HG02588 (cell line): ENCODE results near the gene PANK4.
"Not testable (repeated sequence)": the region's sequence is repeated elsewhere in the genome, so short reads cannot be mapped to it uniquely, and the experiment has no call there.

Source experiments
- ATAC-seq: cut with Tn5 transposase; IDR thresholded peaks from one replicate; pipeline ENCODE4 v1.9.1; 2021; ENCODE audit warnings: mild to moderate bottlenecking, moderate library complexity; ENCODE audit not compliant: unreplicated experiment

The PANK4 gene

DNA sequence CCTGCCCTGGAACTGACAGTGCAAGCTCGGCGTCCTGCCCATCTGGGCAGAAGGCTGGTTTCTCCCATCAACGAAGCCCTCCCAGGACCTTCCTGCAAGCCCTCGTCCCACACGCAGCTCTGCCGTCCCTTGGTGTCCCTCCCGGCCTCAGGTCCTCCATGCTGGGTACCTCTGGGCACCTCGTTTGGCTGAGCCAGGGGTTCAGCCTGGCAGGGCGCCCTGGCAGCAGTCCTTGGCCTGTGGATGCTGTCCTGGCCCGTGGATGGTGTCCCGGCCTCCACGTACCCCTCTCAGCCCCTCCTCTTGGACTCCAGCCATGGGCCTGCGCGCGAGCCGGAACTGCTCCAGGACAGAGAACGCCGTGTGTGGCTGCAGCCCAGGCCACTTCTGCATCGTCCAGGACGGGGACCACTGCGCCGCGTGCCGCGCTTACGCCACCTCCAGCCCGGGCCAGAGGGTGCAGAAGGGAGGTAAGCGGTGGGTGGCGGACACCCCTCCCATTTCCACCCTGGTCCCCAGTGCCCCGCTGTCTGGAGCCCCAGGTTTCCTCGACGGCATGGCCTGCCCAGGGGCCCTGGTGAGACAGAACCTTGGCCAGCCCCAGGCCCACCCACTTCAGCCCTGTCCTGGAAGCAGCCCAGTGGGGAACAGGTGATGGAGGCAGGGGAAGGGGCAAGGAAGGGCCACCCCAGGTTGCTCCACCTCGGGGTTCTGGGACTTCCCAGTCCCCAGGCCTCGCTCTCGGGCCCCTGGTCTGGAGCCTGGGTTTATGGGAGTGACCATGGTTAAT lies 33.3 kb upstream of the PANK4 start:
- ATAC-seq: no peak

DNA sequence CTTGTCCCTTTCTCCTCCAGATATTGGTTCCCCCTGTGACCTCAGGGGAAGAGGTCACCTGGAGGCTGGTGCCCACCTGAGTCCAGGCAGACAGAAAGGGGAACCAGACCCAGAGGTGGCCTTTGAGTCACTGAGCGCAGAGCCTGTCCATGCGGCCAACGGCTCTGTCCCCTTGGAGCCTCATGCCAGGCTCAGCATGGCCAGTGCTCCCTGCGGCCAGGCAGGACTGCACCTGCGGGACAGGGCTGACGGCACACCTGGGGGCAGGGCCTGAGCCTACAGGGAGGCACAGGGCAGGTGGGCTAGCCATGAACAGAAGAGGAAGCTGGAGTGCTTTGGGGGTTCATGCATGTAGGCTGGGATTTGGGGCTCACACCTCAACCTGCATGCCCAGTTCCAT lies 32.5 kb upstream of the PANK4 start:
- no peak for ATAC-seq

DNA sequence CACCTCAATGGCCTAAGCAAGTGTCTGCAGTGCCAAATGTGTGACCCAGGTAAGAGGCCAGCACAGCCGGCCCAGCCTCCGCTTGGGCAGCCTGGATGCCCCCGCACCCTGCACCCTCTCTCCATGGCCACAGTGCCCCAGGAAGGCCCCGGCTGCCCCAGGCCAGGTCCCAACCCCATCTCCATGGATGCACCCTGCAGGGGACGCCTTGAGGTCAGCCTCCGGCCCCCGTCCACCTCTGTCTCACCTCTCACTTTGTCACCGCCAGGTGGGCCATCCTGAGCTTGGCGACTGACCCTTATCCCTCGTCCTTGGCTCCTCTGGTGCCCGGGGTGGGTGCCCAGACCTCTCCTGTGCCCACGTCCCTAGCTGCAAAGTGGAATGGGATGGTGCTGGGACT lies 32.0 kb upstream of the PANK4 start:
- ATAC-seq: no peak

DNA sequence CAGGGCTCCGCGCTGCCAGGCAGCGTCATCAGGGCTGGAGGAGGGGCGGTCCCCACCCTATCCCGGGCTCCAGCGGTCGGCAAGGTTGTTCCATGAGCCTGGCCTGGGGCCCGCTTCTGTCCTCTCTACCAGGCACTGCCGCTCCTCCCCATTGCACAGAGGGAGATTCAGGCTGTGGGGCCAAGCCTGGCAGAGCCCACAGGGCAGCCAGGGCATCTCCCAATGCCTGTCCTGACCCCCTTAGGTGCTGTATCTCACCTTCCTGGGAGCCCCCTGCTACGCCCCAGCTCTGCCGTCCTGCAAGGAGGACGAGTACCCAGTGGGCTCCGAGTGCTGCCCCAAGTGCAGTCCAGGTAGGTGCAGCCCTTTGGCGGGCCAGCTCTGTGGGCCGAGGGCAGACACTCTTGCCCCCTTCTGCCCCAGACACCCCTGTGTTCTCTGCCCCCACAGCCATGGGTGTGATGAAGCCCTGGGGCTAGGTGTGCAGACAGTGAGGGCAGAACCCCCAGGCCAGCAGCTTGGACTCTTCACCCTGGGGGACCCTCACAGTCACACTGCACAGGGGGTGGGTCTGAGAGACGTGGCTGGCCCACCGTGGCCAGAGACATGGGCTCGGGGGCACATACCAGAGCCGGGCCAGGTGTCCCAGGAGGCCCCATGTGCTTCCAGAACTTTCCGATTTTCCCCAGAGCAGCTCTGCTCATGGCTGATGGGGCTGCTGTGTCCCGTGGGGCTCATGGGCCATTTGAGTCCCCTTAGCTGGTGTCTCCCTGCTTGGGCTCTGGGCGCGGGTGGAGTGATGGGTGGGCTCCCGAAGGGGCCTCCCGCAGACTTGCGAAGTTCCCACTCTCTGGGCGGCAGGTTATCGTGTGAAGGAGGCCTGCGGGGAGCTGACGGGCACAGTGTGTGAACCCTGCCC lies 31.3 kb upstream of the PANK4 start:
- no peak for ATAC-seq

DNA sequence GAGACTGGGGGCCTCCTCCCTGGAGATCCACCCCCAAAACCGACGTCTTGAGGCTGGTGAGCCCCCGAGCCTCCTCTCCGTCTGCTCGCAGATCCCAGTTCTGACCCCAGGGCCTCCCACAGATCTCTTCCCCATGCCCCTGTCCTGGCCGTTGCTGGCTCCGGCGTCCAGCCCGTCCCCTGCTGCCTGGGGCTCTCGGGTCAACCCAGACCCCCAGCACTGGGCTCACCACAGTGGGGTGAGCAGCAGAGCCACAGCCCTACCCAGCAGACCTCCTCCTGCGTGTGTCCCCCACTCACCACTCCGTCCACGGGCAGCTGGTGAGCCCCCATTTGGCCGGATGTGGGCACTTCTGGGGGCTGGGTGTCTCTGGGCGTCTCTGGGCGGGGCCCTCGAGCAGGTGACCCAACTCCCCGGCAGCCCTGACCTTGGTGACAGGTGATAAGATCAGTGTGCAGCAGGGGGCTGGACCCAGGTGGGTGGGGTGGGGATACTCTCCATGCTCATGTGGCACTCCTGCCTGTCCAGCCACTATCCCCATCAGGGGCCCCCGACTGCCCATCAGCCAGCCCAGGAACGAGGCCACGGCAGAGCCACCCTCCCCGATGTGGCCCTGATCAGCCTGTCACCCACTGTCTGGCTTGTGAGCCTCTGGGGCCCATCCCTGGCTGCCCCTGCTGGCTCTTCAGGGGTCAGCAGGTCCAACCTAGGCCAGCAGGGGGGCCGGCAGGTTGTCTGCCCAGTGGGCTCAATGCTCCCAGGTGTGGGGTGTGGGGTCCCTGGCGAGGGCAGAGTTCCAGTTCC lies 30.5 kb upstream of the PANK4 start:
- peak; percentile 10 for ATAC-seq

DNA sequence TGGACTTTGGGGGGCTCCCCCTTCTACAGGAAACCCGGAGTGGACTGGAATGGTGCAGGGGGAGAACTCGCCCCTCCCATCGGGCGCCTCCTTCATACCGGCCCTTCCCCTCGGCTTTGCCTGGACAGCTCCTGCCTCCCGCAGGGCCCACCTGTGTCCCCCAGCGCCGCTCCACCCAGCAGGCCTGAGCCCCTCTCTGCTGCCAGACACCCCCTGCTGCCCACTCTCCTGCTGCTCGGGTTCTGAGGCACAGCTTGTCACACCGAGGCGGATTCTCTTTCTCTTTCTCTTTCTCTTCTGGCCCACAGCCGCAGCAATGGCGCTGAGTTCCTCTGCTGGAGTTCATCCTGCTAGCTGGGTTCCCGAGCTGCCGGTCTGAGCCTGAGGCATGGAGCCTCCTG lies 29.9 kb upstream of the PANK4 start, which contains the start of gene TNFRSF14:
TNFRSF14 (plus strand) TSS at position 95 of the 401 bp plus-strand sequence; CDS start at position 389, 294 bp downstream.
- ATAC-seq: peak; percentile 31

DNA sequence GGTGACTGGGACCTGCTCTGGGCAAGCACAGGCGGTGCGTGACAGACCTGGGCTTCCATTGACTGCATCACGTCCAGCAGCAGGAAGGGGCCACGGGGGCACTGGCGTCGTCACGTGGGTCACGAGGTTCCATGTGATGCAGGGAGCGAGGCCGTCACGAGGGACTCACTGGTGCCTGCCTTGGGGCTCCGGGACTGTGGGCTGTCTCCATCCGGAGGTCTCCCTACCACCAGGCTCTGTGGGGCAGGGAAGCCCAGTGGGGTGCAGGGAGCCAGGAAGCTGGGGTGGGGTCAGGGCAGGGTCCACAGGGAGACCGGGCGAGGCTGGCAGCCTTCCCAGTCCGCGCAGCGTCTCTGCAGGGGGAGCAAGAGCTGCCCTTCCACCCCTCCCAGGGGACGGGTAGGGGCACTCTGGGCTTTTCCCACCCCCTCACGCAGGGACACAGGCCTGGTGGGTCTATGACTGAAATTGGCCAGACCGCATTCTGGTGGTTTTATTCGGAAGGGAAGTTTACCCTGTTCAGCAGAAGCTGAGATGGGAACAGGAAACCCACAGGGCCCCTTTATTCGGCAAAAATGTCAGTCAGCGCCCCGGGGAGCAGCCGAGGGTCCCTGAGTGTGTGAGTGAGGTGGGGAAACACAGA lies 29.4 kb upstream of the PANK4 start:
- ATAC-seq: peak; percentile 32

DNA sequence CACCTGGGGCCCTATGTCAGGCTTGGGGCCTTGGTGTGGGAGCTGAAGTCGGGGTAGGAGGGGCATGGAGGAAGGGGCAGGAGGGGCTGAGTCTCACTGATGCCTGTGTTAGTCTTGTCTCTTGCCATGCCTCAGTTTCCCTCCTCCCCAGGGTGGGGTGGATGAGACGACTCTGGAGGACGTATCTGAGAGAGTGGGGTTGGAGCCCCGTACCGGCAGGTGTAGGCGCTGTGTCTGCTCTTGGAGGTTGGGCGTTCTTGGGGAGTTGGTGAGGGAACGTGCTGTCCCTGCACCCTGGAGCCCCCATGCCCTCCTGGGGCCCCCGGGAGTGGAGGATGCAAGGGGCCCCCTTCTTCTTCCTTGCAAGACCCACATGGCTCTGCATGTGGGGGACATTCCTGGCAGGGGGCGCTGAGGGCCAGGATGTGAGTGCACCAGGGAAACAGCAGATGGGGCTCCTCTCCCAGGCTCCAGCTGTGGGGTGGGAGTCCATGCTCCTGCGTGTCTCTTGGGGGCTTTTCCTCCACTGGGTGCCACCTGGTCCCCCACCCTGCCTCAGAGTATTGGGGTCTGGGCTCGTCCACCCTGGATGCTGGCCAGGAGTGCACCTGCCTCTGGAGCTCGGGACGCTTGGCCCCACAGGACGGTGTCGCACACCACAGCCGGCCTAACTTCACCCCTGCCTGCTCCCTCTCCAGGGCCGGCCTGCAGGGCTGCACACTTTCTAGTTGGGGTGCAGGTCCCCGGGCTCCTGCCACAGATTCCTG lies 28.4 kb upstream of the PANK4 start:
- ATAC-seq: no peak

DNA sequence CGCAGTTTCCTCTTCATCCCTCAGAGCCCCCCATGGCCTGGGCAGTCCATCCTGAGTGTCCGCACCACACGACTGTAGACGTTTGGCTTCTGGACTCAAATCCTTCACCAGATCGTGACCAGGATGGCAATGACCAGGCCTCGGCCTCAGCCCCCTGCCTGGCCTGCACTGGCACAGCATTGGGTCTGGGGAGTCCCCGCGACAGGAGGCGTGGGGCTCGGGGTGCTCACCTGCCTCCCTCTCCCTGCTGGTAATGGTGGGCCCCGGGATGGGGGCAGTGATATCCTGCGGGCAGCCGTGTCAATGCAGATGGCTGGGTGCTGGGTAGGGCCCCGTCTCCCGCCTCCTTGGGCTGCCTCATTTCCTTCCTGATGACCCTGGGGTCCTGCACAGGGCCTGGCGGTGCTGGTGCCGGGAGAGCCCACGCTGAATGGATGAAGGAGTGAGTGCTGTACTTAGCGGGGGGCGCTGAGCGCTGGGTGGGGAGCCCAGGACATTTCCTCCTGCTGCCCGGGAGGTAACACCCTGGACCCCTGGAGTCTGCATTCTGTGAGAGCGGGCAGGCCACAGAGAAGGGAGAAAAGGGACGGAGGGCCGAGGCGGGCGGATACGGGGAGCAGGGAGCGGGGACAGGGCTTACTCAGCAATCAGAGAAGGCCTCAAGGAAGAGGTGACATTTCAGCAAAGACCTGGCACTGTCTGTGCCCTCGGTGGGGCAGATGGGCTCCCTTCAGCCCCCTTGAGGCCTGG lies 27.6 kb upstream of the PANK4 start:
- ATAC-seq: no peak

DNA sequence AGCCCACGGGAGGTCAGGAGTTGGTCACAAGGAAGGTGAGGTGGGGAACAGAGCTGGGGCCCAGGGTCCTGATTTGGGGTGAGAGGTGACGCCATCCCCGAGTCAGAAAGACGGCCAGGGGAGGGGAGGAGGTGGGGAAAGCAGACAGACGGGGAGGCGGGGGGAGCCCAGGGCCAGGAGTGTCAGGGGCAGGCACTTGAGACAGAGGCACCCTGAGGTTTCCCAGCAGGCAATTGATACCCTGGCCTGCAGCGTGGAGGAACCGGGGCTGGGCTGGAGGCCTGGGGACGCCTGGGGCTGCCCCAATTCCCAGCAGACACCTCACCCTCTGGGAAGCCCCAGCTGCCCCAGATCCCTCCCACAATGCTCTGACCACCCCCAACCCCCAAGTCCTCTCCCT lies 26.7 kb upstream of the PANK4 start:
- not testable (repeated sequence) for ATAC-seq

DNA sequence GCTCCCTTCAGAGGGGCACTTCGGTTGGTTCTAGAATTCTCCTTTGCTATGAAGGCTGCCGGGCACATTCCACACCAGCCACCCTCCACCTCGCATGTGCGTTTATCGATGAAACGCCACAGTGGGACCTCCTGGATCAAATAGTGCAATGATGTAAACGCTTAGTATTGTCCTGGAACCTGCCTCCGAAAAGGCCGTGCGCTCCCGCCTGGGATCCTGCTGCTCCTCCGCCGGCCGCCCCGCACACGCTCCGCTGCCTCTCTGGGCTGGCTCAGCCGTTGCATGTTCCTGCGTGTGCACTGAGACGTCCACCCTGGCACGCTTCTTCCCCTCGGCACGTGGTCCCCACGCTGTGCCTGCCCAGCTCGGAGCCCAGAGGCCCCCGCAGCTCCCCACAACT lies 25.8 kb upstream of the PANK4 start:
- ATAC-seq: no peak

DNA sequence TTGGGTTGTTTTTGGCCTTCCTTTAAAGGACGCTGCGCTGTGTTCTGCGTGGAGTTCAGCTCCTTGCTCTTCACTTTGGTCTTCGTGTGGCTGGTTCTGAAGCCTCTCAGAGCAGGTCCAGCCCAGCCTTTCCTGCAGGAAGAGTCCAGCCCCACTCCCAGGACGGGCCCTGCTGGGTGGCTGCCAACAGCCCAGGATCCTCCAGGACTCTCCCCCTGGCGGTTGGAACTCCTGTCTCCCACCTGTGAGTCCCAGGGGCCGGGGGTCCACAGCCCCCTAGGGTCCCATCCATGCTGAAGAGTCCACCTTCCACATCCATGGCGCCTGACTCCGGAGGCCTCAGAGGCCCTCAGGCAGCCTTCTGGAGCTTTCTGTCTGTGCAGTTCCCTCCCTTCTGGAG lies 25.1 kb upstream of the PANK4 start:
- not testable (repeated sequence) for ATAC-seq

DNA sequence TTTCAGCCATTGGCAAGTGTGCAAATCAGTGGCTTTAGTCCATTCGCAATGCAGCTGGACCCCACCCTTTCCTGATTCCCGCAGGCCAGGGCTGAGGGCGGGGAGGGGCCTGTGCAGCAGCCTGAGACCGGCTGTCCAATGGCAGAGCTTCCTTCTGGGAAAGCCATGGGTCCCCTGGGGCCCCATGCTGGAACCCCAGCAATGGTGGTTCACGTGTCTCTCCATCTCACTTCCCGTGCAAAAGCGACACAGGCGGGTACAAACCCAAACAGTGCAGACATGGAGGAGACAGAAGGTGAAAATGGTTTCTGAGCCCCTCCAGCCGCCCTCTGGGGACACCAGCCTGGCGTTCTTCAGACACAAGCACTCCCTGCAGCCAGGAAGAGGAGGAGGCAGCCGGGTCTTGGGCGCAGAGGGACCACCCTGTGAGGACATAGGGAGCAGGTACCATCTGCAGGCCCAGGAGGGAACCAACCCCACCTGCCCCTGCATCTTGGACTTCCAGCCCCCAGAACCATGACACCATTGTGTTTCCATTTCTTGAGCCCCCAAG lies 24.0 kb upstream of the PANK4 start:
- not testable (repeated sequence) for ATAC-seq

DNA sequence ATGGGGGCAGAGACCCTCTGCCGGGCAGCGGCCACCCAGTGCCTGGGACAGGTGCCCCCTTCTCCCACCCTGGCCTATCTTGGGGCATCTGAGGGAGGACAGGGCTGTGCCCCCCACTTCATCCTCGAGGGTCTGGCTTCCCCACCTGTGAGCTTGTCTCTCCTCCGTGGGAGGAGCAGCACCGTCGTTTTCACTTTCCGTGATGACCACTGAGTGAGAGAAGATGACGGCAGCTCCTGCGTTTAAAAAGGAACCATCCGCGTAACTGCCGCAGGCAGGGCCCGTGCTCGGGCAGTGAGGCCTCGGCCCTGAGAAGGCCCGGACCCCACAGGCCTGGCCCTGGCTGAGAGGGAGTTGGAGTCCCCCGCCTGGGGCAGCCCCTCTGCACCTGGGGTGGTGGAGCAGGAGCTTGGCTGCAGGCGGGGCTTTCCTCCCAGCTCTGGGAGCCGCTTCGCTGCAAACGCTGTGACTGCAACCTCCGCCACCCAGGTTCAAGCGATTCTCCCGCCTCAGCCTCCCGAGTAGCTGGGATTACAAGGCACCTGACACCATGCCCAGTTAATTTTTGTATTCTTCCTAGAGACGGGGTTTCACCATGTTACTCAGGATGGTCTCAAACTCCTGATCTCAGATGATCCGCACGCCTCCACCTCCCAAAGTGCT lies 23.1 kb upstream of the PANK4 start:
- not testable (repeated sequence) for ATAC-seq

DNA sequence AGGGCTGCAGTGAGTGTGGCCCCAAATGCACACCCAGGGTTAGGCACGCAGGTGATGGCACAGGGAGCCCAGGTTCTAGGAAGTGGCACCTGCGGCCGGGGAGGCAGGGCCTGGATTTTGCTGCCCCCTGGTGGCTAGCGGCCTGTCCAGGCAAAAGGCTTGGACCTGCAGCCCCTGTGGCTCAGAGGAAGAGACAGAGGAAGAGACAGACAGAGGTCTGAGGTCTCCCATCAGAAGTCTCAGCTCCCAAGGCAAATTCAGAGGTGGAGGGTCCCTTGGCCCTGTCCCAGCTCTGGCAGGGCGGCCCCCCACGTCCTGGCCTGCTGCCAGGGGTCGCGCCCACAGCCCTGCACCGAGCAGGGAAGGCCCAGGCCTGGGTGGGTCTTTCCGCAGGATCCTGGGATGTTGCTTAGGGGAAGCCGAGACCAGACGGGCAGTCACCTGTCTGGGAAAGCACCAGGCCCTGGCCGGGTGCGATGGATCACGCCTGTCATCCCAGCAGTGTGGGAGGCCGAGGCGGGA lies 21.7 kb upstream of the PANK4 start:
- ATAC-seq: peak; percentile 14

DNA sequence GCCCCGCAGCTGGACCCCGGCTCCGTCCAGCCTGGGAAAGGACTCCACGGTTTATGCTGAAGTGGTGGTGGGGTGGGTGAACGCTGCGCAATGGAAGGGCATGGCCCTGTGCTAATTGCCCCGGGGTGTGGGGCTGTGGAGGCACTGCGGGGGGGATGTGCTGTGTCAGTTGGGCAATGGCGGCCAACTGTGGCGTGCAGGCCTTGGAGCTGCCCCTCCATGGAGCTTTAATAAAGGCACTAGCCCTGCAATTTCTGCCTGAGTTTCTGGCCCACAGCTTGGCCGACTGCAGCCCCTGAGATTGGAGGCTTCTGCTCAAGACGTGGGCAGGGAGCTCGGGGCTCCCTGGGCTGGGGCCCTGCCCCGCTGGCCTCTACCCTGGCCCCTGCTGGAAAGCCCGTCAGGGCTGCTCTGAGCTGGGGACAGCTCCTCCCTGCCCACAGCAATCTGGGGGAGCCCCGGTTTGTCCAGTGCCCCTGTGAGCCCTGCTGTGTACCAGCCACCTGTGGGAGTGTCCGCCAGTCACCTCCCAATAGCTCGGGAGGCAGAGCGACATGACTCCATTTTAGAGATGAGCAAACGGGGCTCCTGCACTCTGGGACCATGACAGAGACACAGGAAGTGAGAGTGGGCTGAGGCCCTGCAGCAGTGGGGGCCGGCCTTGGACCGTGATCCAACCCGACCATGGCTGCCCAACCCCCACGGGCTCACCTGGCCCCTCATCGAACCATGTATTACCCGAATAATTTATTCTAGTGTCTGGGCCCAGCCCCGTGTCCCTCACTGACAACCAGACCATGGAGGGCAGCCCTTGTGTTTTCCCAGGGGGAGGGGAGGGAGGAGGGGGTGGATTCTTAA lies 21.0 kb upstream of the PANK4 start:
- ATAC-seq: no peak
